Neuronal stem cell (in vitro differentiated cells): ENCODE results near the gene ATRX.

Experiments
- DNase-seq: peaks from one replicate; pipeline ENCODE4 v3.0.0-alpha.2; 2013; ENCODE audit warnings: low spot score
- H2AFZ ChIP-seq: one replicate; pipeline ENCODE4 v1.6.1; 2013; ENCODE audit warnings: mild to moderate bottlenecking, low read length, inconsistent platforms
- H2AK5ac ChIP-seq: 2 replicates; pipeline ENCODE4 v1.6.1; 2013; ENCODE audit warnings: low read depth, mild to moderate bottlenecking, inconsistent platforms, low read length, moderate library complexity, mixed read lengths
- H2BK120ac ChIP-seq: 2 replicates; pipeline ENCODE4 v1.6.1; 2013; ENCODE audit warnings: low read depth, mild to moderate bottlenecking, inconsistent platforms, low read length, moderate library complexity, mixed read lengths
- H2BK12ac ChIP-seq: one replicate; pipeline ENCODE4 v1.6.1; 2013; ENCODE audit warnings: low read length, inconsistent platforms
- H2BK15ac ChIP-seq: 2 replicates; pipeline ENCODE4 v1.6.1; 2013; ENCODE audit warnings: mild to moderate bottlenecking, low read length, inconsistent platforms, mixed read lengths
- H2BK5ac ChIP-seq: one replicate; pipeline ENCODE4 v1.6.1; 2013; ENCODE audit warnings: inconsistent platforms, mild to moderate bottlenecking, low read length, moderate library complexity
- H3K14ac ChIP-seq: one replicate; pipeline ENCODE4 v1.6.1; 2013; ENCODE audit warnings: low read length, inconsistent platforms
- H3K18ac ChIP-seq: 2 replicates; pipeline ENCODE4 v1.6.1; 2013; ENCODE audit warnings: low read length, inconsistent platforms
- H3K23ac ChIP-seq: 2 replicates; pipeline ENCODE4 v1.6.1; 2013; ENCODE audit warnings: low read depth, mild to moderate bottlenecking, mixed read lengths, low read length, inconsistent platforms; ENCODE audit not compliant: poor library complexity
- H3K27ac ChIP-seq: replicated peaks from 3 replicates; pipeline ENCODE4 v1.5.1; 2013; ENCODE audit warnings: low read length, inconsistent platforms
- H3K27me3 ChIP-seq, 3 experiments: 2 replicates each; pipeline ENCODE4 v1.6.1; 2013; ENCODE audit warnings: low read length in 3 of 3, mild to moderate bottlenecking in 2 of 3, inconsistent platforms in 1 of 3, low read depth in 1 of 3, mixed read lengths in 1 of 3, moderate library complexity in 1 of 3; ENCODE audit not compliant: control insufficient read depth in 3 of 3, insufficient read depth in 3 of 3
- H3K36me3 ChIP-seq, 2 donors: replicated peaks in 1 of 2; 2 replicates each; pipeline ENCODE4 v1.6.1; 2013; ENCODE audit warnings: low read length in 2 of 2; ENCODE audit not compliant: control insufficient read depth in 2 of 2, insufficient read depth in 2 of 2
- H3K4ac ChIP-seq: 2 replicates; pipeline ENCODE4 v1.6.1; 2013; ENCODE audit warnings: inconsistent platforms, mild to moderate bottlenecking, low read length, moderate library complexity
- H3K4me1 ChIP-seq, 2 donors: 1 replicate in 1 of 2; 2 replicates in 1 of 2; pipeline ENCODE4 v1.6.1; 2013; ENCODE audit warnings: low read length in 2 of 2, low read depth in 1 of 2; ENCODE audit not compliant: control insufficient read depth in 2 of 2, insufficient read depth in 1 of 2
- H3K4me2 ChIP-seq: one replicate; pipeline ENCODE4 v1.6.1; 2013; ENCODE audit warnings: mild to moderate bottlenecking, low read length, inconsistent platforms; ENCODE audit not compliant: insufficient read depth, poor library complexity, severe bottlenecking
- H3K4me3 ChIP-seq, 2 donors: 2 replicates each; pipeline ENCODE4 v1.5.1; 2013; ENCODE audit warnings: low read length in 2 of 2, mild to moderate bottlenecking in 2 of 2, inconsistent platforms in 1 of 2, moderate library complexity in 1 of 2
- H3K79me1 ChIP-seq: one replicate; pipeline ENCODE4 v1.6.1; 2013; ENCODE audit warnings: low read depth, mild to moderate bottlenecking, inconsistent platforms, low read length, moderate library complexity
- H3K9ac ChIP-seq: one replicate; pipeline ENCODE4 v1.6.1; 2013; ENCODE audit warnings: mild to moderate bottlenecking, low read depth, low read length, inconsistent platforms; ENCODE audit not compliant: poor library complexity
- H3K9me3 ChIP-seq, 2 donors: replicated peaks in 1 of 2; 2 replicates each; pipeline versions ENCODE3 to v1.6.1; 2013; ENCODE audit warnings: low read length in 2 of 2, mild to moderate bottlenecking in 2 of 2, inconsistent platforms in 1 of 2, low read depth in 1 of 2, mixed read lengths in 1 of 2, moderate library complexity in 1 of 2; ENCODE audit not compliant: control insufficient read depth in 2 of 2, insufficient read depth in 1 of 2
- H4K8ac ChIP-seq: one replicate; pipeline ENCODE4 v1.6.1; 2013; ENCODE audit warnings: low read depth, mild to moderate bottlenecking, inconsistent platforms, low read length, moderate library complexity
- H4K91ac ChIP-seq: one replicate; pipeline ENCODE4 v1.6.1; 2013; ENCODE audit warnings: low read length, low read depth, mild to moderate bottlenecking, inconsistent platforms; ENCODE audit not compliant: poor library complexity
- WGBS, 2 donors: extraction: QIAGEN DNeasy Blood & Tissue Kit; methylation state at CpG; one replicate each; pipeline ENCODE4 v1.1.7; 2013; ENCODE audit warnings: missing lambda C conversion rate in 2 of 2, mixed read lengths in 1 of 2; ENCODE audit not compliant: insufficient read length in 2 of 2, insufficient replicate concordance in 1 of 2; ENCODE audit errors: extremely low coverage in 2 of 2; 5-methylcytosine and 5-hydroxymethylcytosine counted together

The ATRX gene

DNA sequence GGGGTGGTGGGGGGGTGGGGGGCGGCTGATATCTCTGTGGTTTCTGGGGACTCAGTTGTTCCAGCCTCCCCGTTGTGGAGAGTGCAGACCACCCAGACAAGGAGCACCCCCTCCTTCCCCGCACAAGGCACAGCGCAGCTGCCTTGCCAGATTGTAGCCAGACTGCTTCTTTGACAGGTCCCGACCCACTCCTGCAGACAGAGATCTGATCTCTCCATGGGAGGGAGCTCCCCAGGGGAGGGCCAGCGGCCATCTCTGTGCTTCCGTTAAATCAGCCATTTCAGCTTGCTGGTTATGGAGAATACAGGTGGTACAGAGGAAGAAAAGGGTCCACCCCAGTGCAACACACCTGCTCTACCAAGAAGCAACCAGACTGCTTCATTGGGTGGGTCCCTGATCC, 258.0 kb downstream of the ATRX start:
- WGBS, 2 donors: no CpG with 5 or more reads among the region's 7 CpGs
- DNase-seq: no peak

DNA sequence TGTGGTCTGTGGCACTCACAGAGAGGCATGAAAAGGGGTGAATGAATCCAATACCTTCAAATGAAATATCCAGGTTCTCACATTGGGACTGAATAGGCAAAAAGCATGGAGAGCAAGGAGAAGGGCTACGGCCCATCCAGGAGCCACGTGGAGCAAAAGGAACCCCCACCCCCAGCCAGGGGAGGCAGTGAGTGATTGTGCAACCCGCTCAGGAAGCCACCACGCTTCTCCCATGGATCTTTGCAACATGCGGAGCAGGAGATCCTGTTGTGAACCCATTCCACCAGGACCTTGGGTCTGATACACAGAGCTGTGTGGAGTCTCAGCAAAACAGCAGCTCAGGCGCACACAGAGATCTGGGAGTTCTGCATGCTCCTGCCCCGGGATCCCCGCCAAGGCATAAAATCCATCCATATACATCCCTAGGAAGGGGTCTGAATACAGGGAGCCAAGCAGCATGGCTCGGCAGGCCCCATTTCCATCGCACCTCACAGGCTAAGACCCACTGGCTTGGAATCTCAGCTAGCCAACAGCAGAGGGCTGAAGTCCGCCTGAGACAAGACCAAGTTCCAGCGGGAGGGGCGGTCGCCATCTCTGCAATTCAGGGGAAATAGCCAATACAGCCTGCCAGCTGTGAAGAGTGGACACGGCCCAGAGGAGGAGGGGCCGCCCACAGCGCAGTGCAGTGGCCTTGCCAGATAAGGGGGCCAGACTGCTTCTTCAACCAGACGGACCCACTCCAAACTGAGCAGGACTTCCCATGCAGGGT, 258.6 kb downstream of the ATRX start:
- no CpG with 5 or more reads among the region's 18 CpGs for WGBS, 2 donors
- Histone ChIP-seq H3K9ac (no peak overlapping the region), H2AK5ac (no peak overlapping the region), H3K4ac (no peak overlapping the region), H3K27me3 (no peaks in the 10 kb centered on the region), H3K79me1 (peaks cover 2% of the 10 kb centered on the region), H3K36me3 (peaks cover 0 to 11% of the 10 kb centered on the region in 2 donors), H3K23ac (no peak overlapping the region), H3K9me3 (no peaks in the 10 kb centered on the region), H3K14ac (no peak overlapping the region), H4K91ac (no peak overlapping the region), H3K18ac (no peak overlapping the region), H3K4me3 (no peak overlapping the region), H2BK15ac (no peak overlapping the region), H2AFZ (no peak overlapping the region), H2BK12ac (no peak overlapping the region), H3K4me2 (no peak overlapping the region), H4K8ac (no peak overlapping the region), H2BK5ac (no peak overlapping the region), H2BK120ac (no peak overlapping the region), H3K4me1 (peaks cover 0 to 6% of the 10 kb centered on the region in 2 donors), H3K27ac (no peak overlapping the region)
- DNase-seq: no peak

More for the DNA sequence above, 258.0 kb downstream of the ATRX start:
- Histone ChIP-seq H2BK15ac (no peak overlapping the region), H3K4me2 (no peak overlapping the region), H3K4ac (no peak overlapping the region), H3K9ac (no peak overlapping the region), H3K79me1 (peaks cover 2% of the 10 kb centered on the region), H2BK120ac (no peak overlapping the region), H3K23ac (no peak overlapping the region), H3K14ac (no peak overlapping the region), H2BK12ac (no peak overlapping the region), H4K91ac (no peak overlapping the region), H4K8ac (no peak overlapping the region), H3K27me3 (no peaks in the 10 kb centered on the region), H3K18ac (no peak overlapping the region), H3K27ac (no peak overlapping the region), H2AK5ac (no peak overlapping the region), H2BK5ac (no peak overlapping the region), H3K4me3 (no peak overlapping the region), H3K36me3 (peaks cover 0 to 5% of the 10 kb centered on the region in 2 donors), H2AFZ (no peak overlapping the region), H3K9me3 (no peaks in the 10 kb centered on the region), H3K4me1 (peaks cover 0 to 6% of the 10 kb centered on the region in 2 donors)

DNA sequence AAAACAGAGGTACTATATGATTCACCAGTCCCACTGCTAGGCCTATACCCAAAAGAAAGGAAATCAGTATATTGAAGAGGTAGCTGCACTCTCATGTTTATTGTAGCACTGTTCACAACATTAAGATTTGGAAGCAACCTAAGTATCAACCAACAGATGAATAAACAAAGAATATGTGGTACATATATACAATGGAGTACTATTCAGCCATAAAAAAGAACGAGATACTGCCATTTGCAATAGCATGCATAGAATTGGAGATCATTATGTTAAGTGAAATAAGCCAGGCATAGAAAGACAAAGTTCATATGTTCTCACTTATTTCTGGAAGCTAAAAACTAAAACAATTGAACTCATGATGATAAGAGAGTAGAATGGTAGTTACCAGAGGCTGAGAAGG, 266.3 kb downstream of the ATRX start:
- H3K27ac ChIP-seq: no peak overlapping the region
- H4K91ac ChIP-seq: no peak overlapping the region
- no peaks in the 10 kb centered on the region for H3K27me3 ChIP-seq
- H2BK5ac ChIP-seq: no peak overlapping the region
- DNase-seq: no peak
- H3K36me3 ChIP-seq: peaks cover 0 to 70% of the 10 kb centered on the region in 2 donors
- no peak overlapping the region for H2BK12ac ChIP-seq
- H3K4ac ChIP-seq: no peak overlapping the region
- no peak overlapping the region for H3K4me2 ChIP-seq
- no peak overlapping the region for H2AK5ac ChIP-seq
- H3K4me1 ChIP-seq: no peaks in the 10 kb centered on the region
- H2BK15ac ChIP-seq: no peak overlapping the region
- no CpG with 5 or more reads among the region's 1 CpG for WGBS, 2 donors
- H2AFZ ChIP-seq: no peak overlapping the region
- no peak overlapping the region for H4K8ac ChIP-seq
- no peak overlapping the region for H3K18ac ChIP-seq
- H3K14ac ChIP-seq: no peak overlapping the region
- H3K4me3 ChIP-seq: no peak overlapping the region
- peaks cover 2 to 22% of the 10 kb centered on the region in 2 donors for H3K9me3 ChIP-seq
- no peak overlapping the region for H3K9ac ChIP-seq
- no peak overlapping the region for H2BK120ac ChIP-seq
- H3K23ac ChIP-seq: no peak overlapping the region
- no peaks in the 10 kb centered on the region for H3K79me1 ChIP-seq

DNA sequence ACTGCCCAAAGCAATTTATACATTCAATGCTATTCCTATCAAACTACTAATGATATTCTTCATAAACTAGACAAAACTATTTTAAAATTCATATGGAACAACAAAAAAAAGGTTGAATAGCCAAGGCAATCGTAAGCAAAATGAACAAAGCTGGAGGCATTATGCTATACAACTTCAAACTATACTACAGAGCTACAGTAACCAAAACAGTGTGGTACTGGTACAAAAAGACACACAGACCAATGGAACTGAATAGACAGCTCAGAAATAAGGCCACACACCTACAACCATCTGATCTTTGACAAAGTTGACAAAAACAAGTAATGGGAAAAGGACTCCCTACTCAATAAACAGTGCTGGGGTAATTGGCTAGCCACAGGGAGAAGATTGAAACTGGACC, 271.8 kb downstream of the ATRX start:
- Histone ChIP-seq H2AK5ac (no peak overlapping the region), H2AFZ (no peak overlapping the region), H3K14ac (no peak overlapping the region), H3K4me1 (no peaks in the 10 kb centered on the region), H2BK15ac (no peak overlapping the region), H3K18ac (no peak overlapping the region), H3K9ac (no peak overlapping the region), H4K8ac (no peak overlapping the region), H3K4me3 (no peak overlapping the region), H2BK12ac (no peak overlapping the region), H3K9me3 (peaks cover 2 to 25% of the 10 kb centered on the region in 2 donors), H3K27ac (no peak overlapping the region), H4K91ac (no peak overlapping the region), H3K36me3 (peaks cover 0 to 64% of the 10 kb centered on the region in 2 donors), H3K79me1 (no peaks in the 10 kb centered on the region), H3K27me3 (no peaks in the 10 kb centered on the region), H3K23ac (no peak overlapping the region), H3K4ac (no peak overlapping the region), H2BK120ac (no peak overlapping the region), H2BK5ac (no peak overlapping the region), H3K4me2 (no peak overlapping the region)
- WGBS, 2 donors: no CpG with 5 or more reads among the region's 1 CpG
- DNase-seq: no peak
